Right lobe of liver (tissue), 4 donors: Measurements from ENCODE around the gene PSMD13.

Experiments
- POLR2A ChIP-seq: fragments of 450-650 bp; IDR thresholded peaks from one replicate; pipeline ENCODE4 v1.6.1; 2017; ENCODE audit warnings: antibody characterized with exemption, mild to moderate bottlenecking
- TF ChIP-seq, protein P1 (sequence below), 4 donors: fragments of 200-600 bp in 3 of 4; fragments of 450-650 bp in 1 of 4; IDR thresholded peaks; one replicate each; pipeline versions ENCODE4 v1.5.1 to v1.8.0; 2016 to 2022; ENCODE audit warnings: antibody characterized with exemption in 4 of 4, mild to moderate bottlenecking in 2 of 4
- donor health status: DM: no; HTN: no; CAD: no.
- donor health status: DM: no; HTN: no; CAD: no.
- donor health status: DM: no; HTN: yes; CAD: no.

DNA sequence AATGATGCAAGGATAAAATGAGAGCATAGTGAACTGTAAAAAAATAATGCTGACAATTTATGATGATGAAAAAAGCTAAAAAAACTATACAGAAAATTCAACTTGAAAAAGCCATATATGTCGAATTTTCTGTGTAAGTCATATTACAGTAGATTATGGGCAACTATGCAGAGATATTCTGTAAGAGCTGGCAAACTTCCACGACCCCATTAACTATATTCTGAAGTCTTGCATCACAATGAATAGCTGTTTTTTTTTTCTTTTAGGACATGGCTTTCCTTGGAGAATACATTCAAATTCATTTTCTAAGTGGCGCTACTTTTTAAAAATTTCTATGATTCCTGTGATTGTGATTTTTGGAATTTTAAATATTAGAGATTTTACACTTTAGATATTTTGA is 18.4 kb downstream of the PSMD13 start:
- TF ChIP-seq, protein P1, sequence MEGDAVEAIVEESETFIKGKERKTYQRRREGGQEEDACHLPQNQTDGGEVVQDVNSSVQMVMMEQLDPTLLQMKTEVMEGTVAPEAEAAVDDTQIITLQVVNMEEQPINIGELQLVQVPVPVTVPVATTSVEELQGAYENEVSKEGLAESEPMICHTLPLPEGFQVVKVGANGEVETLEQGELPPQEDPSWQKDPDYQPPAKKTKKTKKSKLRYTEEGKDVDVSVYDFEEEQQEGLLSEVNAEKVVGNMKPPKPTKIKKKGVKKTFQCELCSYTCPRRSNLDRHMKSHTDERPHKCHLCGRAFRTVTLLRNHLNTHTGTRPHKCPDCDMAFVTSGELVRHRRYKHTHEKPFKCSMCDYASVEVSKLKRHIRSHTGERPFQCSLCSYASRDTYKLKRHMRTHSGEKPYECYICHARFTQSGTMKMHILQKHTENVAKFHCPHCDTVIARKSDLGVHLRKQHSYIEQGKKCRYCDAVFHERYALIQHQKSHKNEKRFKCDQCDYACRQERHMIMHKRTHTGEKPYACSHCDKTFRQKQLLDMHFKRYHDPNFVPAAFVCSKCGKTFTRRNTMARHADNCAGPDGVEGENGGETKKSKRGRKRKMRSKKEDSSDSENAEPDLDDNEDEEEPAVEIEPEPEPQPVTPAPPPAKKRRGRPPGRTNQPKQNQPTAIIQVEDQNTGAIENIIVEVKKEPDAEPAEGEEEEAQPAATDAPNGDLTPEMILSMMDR (IDR thresholded peaks at IDR 0.05): no peak
- no peak for TF ChIP-seq POLR2A
